Measurements from ENCODE around the gene PGC.

DNA sequence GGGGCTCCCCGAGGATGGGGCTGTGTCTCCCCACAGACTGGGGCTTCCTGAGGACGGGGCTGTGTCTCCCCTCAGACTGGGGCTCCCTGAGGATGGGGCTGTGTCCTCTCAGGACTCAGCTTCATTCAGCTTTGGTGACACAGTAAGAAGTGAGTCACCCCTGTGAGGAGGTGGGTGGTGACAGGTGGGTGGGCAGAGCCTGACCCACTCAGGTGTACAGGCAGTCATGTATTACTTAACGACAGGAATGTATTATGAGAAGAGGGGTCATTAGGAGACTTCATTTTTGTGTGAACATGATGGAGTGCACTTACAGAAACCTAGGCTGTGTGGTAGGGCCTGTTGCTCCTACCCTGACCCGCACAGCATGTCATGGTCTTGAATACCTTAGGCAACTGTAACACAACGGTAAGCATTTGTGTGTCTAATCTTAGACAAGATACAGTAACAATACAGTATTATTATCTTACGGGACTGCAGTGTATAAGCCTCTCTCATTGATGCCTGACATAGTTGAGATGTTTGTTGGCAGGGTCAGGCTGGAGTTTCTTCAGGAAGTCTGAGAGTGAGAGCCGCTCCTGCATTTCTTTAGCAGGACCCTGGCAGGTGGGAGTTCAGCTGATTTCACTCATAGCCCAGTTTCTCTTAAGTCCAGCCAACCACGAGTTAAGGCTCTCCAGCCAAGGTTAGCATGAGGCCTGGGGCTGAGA, 10.9 kb upstream of the PGC start:
- no peak for TF ChIP-seq SUZ12 (IDR thresholded peaks at IDR 0.05)
- TF ChIP-seq BHLHE40 (IDR thresholded peaks at IDR 0.05; ENCODE audit: borderline replicate concordance), result no peak
- TF ChIP-seq HDGF (IDR thresholded peaks at IDR 0.05; ENCODE audit: borderline replicate concordance), result no peak
- TF ChIP-seq PKNOX1 (IDR thresholded peaks at IDR 0.05), result no peak
- TF ChIP-seq LEF1 (IDR thresholded peaks at IDR 0.05; ENCODE audit: borderline replicate concordance), result no peak
- no peak for TF ChIP-seq FOXK2 (IDR thresholded peaks at IDR 0.05)
- TF ChIP-seq ARNT (IDR thresholded peaks at IDR 0.05), result no peak
- TF ChIP-seq ELF4 (IDR thresholded peaks at IDR 0.05), result no peak
- TF ChIP-seq NFRKB (IDR thresholded peaks at IDR 0.05), result no peak
